ENCODE measurements around the gene CHRNA7. TPM values are rescaled to one million over a fixed set of nuclear protein-coding genes. Genes with fewer than 3 reads are reported as not detected.

CHRNA7 gene
- total RNA-seq (2014; rRNA removed; shearing (Covaris generic)): 3.8 and 6.2 TPM in 2 replicates

DNA sequence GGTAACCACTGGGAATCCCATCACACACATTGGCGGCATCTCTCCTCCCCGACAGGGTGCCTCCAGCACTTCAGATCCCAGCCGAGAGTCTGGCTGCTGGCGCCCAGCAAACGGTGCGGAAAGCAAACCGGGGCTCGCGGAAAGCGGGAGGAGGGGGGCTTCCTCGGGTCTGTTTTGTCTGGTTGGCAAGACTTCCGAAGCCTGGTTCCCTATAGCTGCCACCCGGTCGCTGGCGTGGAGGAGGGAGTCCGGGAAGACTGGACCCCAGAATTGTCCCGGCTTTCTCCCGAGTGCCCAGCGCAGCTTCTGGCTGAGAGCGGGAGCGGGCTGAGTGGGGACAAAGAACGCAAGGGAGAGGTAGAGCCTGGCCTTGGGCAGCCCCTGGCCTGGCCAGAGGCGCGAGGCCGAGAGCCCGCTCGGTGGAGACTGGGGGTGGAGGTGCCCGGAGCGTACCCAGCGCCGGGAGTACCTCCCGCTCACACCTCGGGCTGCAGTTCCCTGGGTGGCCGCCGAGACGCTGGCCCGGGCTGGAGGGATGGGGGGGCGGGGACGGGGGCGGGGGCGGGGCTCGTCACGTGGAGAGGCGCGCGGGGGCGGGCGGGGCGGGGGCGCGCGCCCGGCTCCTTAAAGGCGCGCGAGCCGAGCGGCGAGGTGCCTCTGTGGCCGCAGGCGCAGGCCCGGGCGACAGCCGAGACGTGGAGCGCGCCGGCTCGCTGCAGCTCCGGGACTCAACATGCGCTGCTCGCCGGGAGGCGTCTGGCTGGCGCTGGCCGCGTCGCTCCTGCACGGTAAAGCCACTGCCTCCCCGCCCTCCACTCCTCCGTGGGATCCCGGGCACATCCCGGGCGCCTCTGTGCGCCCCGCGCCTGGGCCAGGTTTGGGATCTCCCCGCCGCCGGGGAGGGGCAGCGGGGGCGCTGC is at the start of gene CHRNA7:
TSS of gene CHRNA7 (plus strand) at position 654 of the 920 bp plus-strand sequence. CDS start at position 734, 80 bp downstream.
- Histone ChIP-seq H3K4me3 (ENCODE audit: insufficient read depth, low read depth, low read length) (peak within 1 kb of the TSS; percentile 84), H3K27me3 (ENCODE audit: control insufficient read depth, insufficient read depth, low read length) (peaks cover 25% of the 10 kb centered on the region), H3K36me3 (replicated peaks; ENCODE audit: control insufficient read depth, insufficient read depth, low read length) (no peaks in the 10 kb centered on the region)
- peak; percentile 92 for DNase-seq

DNA sequence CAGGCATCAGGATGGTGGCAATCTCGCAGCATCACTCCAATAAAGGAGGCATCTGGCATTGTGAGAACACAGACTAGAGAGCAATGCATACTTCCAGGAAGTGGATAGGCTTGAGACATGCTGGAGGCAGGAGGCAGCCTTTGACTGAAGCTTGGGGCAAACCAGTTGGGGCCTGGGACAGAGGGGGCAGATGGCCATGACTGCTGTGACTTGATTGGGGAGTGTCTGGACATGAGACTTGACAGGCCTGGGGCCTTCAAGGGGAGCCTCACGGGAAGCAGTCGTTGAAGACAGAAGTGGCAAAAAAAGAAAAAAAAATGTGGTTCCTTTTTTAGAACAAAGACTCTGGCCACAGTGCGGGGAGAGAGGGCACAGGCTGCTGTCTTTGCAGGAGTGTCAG is 44.7 kb upstream of the CHRNA7 start:
- Histone ChIP-seq H3K27me3 (ENCODE audit: control insufficient read depth, insufficient read depth, low read length) (no peaks in the 10 kb centered on the region), H3K4me3 (ENCODE audit: insufficient read depth, low read depth, low read length) (no peak overlapping the region), H3K36me3 (replicated peaks; ENCODE audit: control insufficient read depth, insufficient read depth, low read length) (no peaks in the 10 kb centered on the region)
- DNase-seq: no peak

DNA sequence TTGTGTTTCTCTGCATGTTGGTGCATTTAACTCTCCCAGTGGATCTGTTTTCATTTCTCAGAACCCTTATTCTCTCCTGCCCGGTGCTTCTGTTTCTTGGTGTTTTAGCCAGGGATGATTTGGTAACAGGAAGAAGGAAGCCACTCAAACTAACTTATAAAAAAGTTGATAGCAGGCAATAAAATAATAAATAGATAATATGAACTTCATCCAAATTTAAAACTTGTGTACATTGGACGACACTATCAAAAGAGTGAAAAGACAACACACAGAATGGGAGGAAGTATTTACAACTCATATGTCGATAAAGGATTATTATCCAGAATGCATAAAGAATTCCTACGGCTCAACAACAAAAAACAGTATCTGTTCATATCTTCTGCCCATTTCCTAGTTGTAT is 37.3 kb upstream of the CHRNA7 start:
- Histone ChIP-seq H3K27me3 (ENCODE audit: control insufficient read depth, insufficient read depth, low read length) (no peaks in the 10 kb centered on the region), H3K36me3 (replicated peaks; ENCODE audit: control insufficient read depth, insufficient read depth, low read length) (no peaks in the 10 kb centered on the region), H3K4me3 (ENCODE audit: insufficient read depth, low read depth, low read length) (no peak overlapping the region)
- no peak for DNase-seq

DNA sequence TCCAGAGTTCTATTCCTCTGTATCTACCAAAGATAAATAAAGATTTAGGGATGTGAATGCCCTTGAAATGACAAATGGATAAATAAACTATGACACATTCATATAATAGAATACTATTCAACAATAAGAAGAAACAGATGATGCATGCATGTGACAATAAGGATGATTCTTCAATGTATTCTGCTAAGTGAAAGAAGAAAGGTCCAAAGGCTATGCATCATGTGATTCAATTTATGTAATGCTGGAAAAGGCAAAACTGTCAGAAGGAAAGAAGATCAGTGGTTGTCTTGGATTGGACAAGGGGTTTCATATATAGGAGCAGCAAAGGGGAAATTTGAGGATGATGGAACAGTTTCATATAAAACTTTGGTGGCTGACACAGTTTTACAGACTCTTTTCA is 32.6 kb upstream of the CHRNA7 start:
- no peak for DNase-seq
- H3K36me3 ChIP-seq (replicated peaks; ENCODE audit: control insufficient read depth, insufficient read depth, low read length): no peaks in the 10 kb centered on the region

DNA sequence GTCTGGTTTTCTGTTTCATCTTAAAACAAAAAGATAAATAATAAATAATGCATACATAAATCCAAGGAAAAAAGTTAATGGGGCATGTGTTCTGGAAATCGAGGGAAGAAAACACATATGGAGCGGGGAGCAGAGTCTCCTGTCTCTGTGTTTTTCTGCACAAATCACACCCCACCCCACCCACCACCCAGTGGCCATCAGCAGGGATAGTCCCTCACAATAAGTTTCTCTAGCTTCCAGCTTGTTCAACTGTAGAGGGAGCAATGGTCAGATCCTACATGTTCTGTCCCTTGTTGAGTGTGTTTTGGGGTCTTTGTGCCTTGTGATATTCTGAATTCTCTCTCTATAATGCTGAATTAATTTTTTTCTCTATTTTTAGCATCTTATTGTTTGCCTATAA is 26.8 kb upstream of the CHRNA7 start:
- no peaks in the 10 kb centered on the region for H3K36me3 ChIP-seq (replicated peaks; ENCODE audit: control insufficient read depth, insufficient read depth, low read length)
- H3K4me3 ChIP-seq (ENCODE audit: insufficient read depth, low read depth, low read length): no peak overlapping the region
- peak; percentile 27 for DNase-seq
- H3K27me3 ChIP-seq (ENCODE audit: control insufficient read depth, insufficient read depth, low read length): no peaks in the 10 kb centered on the region

More for the DNA sequence above, 32.6 kb upstream of the CHRNA7 start:
- Histone ChIP-seq H3K27me3 (ENCODE audit: control insufficient read depth, insufficient read depth, low read length) (no peaks in the 10 kb centered on the region), H3K4me3 (ENCODE audit: insufficient read depth, low read depth, low read length) (no peak overlapping the region)

DNA sequence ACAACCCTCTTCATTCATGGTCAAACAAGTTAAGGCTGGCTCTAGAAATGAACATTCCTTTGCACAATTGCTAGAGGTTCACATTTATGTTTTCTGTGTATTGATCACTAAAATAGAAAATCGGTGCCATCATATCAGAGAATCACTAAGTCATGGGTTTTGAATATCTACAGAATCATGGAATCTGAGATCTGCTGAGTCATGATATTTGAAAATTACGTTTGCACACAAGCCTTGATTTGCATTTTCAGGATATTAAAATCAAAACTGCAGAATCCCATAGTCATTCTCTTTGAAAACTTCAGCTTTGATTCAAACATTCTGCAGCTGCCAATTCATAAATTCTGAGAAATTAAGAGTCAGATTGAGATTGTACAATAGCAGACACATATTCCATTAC is 26.1 kb upstream of the CHRNA7 start:
- no peak overlapping the region for H3K4me3 ChIP-seq (ENCODE audit: insufficient read depth, low read depth, low read length)
- no peaks in the 10 kb centered on the region for H3K36me3 ChIP-seq (replicated peaks; ENCODE audit: control insufficient read depth, insufficient read depth, low read length)
- no peaks in the 10 kb centered on the region for H3K27me3 ChIP-seq (ENCODE audit: control insufficient read depth, insufficient read depth, low read length)
- DNase-seq: no peak

DNA sequence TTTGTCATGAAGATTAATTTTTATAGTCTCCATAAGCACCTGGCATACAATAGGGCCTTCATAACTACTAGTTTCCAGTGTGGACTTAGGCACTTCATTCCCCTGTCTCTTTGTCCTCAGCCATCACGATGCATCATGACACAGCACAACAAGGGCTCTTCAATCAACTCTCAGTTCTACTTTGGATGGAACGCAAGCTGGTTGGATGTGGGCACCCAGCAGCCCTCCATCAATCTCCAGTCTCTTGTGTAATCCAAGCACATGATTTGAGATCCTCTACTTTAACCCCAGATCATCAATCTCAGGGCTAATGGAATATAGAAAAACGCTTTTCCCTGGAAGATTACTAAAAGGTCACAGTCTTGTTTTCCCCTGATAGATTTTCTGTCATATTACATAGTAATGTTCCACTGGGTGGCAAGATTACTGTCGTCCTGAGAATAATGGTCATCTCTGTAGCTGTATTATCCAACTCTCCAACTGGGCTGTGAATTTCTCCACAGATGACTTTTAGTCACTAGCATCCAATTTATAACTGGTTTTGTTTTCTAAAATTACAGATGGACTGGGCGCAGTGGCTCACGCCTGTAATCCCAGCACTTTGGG is 22.9 kb upstream of the CHRNA7 start:
- H3K27me3 ChIP-seq (ENCODE audit: control insufficient read depth, insufficient read depth, low read length): no peaks in the 10 kb centered on the region
- H3K36me3 ChIP-seq (replicated peaks; ENCODE audit: control insufficient read depth, insufficient read depth, low read length): no peaks in the 10 kb centered on the region
- H3K4me3 ChIP-seq (ENCODE audit: insufficient read depth, low read depth, low read length): no peak overlapping the region
- DNase-seq: no peak

DNA sequence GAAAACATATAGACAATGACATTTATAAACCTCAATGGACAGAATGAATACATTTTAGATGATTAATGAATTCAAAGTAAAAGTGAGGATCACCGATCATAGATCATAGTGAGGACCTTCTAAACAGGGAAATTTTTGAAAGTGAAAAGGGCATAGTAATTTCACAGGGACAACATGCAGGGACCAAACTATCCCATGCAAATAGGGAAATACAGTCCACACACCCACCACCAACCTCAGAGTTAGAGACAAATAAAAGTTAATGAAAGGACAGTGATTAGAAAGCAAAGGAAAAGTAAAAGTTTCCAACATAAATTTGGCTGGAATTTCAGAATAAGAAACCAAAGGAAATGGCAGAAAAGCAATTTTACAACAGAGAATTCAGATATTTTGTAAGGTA is 15.4 kb upstream of the CHRNA7 start:
- DNase-seq: no peak
- no peak overlapping the region for H3K4me3 ChIP-seq (ENCODE audit: insufficient read depth, low read depth, low read length)
- no peaks in the 10 kb centered on the region for H3K36me3 ChIP-seq (replicated peaks; ENCODE audit: control insufficient read depth, insufficient read depth, low read length)
- H3K27me3 ChIP-seq (ENCODE audit: control insufficient read depth, insufficient read depth, low read length): no peaks in the 10 kb centered on the region

DNA sequence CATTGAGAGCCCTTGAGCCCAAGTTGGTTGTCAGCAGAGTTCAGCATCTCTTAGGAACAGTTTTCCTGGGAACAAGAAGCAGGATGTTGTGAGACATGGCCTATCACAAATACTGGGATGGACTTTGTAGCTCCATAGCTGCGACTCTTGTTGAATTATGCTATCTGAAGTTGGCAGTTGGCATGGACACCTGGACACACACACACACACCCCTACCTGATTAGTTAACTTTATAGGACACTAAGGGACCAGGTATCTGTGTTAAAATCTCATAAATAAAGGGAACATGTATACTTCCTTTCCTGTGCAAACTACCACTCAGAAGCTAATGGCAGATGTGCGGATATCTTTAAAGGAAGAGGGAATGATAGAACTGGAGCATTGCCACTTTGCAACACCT is 10.2 kb upstream of the CHRNA7 start:
- no peak for DNase-seq
- Histone ChIP-seq H3K36me3 (replicated peaks; ENCODE audit: control insufficient read depth, insufficient read depth, low read length) (no peaks in the 10 kb centered on the region), H3K27me3 (ENCODE audit: control insufficient read depth, insufficient read depth, low read length) (no peaks in the 10 kb centered on the region), H3K4me3 (ENCODE audit: insufficient read depth, low read depth, low read length) (no peak overlapping the region)

DNA sequence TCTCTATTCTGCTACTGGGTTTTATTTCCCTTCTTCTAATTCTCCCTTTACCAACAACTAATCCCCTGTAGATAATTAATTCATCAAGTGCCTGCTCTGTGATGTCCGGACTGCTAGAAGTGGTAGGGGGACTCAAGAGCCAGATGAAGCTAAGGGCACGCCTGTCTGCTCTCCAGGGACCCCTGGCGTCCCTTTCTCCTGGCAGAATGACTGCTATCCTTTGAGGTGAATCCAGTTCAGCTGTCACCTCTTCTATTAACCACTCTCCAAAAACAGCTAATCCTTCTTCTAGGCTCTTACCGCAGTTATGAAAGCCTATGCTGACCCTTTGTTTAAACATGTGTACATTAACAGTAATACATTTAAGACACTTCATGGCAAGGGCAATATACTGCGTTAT is 1.4 kb upstream of the CHRNA7 start:
- peak; percentile 65 for DNase-seq
- H3K36me3 ChIP-seq (replicated peaks; ENCODE audit: control insufficient read depth, insufficient read depth, low read length): no peaks in the 10 kb centered on the region
- peaks cover 25% of the 10 kb centered on the region for H3K27me3 ChIP-seq (ENCODE audit: control insufficient read depth, insufficient read depth, low read length)
- no peak overlapping the region; the same call in 1 of the 2 replicates for H3K4me3 ChIP-seq (ENCODE audit: insufficient read depth, low read depth, low read length)

DNA sequence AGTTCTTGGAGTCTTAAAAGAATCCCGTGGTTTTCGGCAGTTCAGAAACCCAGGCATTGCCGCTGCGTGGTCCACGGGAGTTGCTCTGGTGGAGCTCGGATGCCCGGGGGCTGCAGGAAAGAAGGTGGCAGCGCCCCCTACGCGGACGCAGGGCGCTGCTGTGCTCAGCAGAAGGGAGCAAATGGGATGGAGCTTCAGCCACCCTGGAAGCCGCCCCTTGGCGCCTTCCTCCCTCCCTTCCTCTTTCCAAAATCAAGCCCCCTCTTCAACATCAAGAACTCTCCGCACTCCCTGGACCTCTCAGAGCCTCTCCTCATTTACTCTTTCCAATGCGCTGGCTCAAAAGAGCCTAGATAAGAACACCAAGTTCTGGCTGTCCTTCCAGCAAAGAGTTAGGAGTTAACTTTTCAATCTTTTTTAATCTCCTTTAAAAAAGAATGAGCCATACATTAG is 880 bp upstream of the CHRNA7 start:
- H3K36me3 ChIP-seq (replicated peaks; ENCODE audit: control insufficient read depth, insufficient read depth, low read length): no peaks in the 10 kb centered on the region
- H3K27me3 ChIP-seq (ENCODE audit: control insufficient read depth, insufficient read depth, low read length): peaks cover 25% of the 10 kb centered on the region
- DNase-seq: peak; percentile 68
- peak overlapping the region; percentile 72 for H3K4me3 ChIP-seq (ENCODE audit: insufficient read depth, low read depth, low read length)

DNA sequence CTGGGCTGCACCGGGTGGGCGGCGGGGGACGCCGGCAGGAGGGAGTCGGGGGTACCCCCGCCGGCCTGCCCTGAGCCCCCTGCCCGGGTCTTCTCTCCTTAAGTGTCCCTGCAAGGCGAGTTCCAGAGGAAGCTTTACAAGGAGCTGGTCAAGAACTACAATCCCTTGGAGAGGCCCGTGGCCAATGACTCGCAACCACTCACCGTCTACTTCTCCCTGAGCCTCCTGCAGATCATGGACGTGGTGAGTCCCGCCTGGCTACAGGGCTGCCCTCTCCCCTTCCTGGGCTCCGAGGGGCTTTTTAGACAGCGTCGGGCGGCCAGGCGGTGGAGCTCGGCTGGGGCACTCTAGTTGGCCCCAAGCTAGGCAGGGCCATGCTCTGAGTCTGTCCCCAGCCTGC is 480 bp downstream of the CHRNA7 start:
- Histone ChIP-seq H3K27me3 (ENCODE audit: control insufficient read depth, insufficient read depth, low read length) (peaks cover 25% of the 10 kb centered on the region), H3K36me3 (replicated peaks; ENCODE audit: control insufficient read depth, insufficient read depth, low read length) (no peaks in the 10 kb centered on the region), H3K4me3 (ENCODE audit: insufficient read depth, low read depth, low read length) (peak overlapping the region; percentile 84)
- DNase-seq: no peak

DNA sequence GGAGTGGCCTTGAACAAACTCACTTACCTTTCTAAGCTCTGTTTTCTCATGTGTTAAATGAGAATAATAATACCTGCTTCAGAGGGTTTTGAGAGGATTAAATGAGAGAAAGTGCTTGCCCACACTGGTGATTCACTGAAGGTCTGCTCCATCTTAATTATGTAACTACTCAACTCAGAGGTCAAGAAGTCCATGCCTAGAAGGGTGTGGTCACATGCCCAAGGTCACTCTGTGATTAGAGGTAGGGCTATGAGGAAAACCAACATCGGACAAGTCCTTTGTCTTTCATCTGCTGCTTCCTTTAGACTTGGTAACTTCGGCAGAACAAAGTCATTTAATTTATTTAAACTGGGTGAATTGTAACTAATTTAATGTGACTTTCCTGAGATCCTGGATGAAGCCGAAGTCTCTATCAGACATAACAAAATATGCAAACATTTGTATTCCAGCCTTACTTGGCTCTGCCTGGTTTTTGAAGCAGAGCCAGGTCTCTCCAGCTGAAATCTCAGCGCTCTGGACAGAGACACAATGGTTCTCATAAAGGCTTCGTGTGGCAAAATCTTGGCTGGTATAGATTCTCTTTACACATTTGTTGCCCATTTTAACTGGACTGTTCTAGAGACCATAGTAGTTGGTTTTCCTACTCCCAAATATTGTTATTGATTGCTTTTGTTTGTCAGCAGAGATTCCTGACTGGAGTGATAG is 3.0 kb downstream of the CHRNA7 start:
- no peak for DNase-seq
- Histone ChIP-seq H3K36me3 (replicated peaks; ENCODE audit: control insufficient read depth, insufficient read depth, low read length) (no peaks in the 10 kb centered on the region), H3K4me3 (ENCODE audit: insufficient read depth, low read depth, low read length) (no peak overlapping the region), H3K27me3 (ENCODE audit: control insufficient read depth, insufficient read depth, low read length) (peaks cover 25% of the 10 kb centered on the region)

DNA sequence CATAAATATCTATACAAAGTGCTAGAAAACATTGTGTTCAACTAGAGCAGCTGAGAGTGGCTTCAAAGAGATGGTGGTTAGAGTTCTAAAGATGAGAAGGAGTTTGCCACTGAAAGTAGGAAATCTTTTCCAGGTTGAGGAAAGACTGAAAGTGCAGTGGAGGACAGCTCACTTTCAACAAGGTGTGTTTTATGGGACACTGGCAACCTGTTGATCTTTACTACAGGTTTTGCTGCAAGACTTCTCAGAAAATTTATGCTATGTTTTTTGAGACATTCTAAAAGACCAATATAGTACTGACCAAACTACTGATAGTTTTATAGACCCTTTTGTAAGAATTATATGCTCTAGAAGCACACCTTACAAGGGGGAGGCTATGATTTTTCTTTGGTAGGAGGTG is 3.8 kb downstream of the CHRNA7 start:
- no peak overlapping the region for H3K4me3 ChIP-seq (ENCODE audit: insufficient read depth, low read depth, low read length)
- DNase-seq: no peak
- H3K36me3 ChIP-seq (replicated peaks; ENCODE audit: control insufficient read depth, insufficient read depth, low read length): no peaks in the 10 kb centered on the region
- peaks cover 21% of the 10 kb centered on the region for H3K27me3 ChIP-seq (ENCODE audit: control insufficient read depth, insufficient read depth, low read length)

Measured in H7 (cell line).